ENCODE results near the gene CPT1A.

Gene CPT1A

DNA sequence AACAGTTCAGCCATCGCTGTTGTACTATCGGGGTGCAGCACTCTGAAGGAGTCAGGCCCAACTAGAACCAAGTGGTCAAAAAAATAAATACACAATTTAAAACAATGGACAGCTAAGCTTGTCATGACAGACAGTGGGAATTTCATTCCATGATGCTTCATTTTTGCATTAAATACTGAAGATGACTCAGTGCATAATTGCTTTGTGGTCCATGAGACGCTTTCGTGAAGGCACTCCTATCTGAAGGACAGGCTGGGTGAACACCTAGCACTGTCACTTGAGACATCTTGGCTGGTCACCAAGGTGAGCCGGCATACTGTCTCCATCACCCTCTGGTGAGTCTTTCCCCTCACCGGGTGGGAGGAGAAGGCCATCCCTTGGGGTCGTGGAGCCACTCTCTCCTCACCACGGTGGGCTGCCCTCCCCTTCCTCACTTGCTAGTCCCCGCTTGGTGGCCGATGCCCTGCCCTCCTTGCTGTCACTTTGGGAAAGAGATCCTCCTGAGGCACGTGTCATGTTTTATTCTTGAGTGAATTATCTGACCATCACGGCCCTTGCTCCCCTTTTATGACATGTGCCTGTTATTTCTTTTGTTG, 85.4 kb downstream of the CPT1A start:
- H3K4me3 ChIP-seq (ENCODE audit: low read depth, low read length), result no peak overlapping the region
- no peak for DNase-seq (ENCODE audit: low read depth)
- TF ChIP-seq, protein P1, sequence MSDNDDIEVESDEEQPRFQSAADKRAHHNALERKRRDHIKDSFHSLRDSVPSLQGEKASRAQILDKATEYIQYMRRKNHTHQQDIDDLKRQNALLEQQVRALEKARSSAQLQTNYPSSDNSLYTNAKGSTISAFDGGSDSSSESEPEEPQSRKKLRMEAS (IDR thresholded peaks at IDR 0.05; ENCODE audit: low read depth, low read length), result no peak
- TF ChIP-seq MYC (IDR thresholded peaks at IDR 0.05; ENCODE audit: low read depth, low read length) (no peak), POLR2A (IDR thresholded peaks at IDR 0.05; ENCODE audit: extremely low read depth, insufficient read length) (no peak)
- TF ChIP-seq, protein P2, sequence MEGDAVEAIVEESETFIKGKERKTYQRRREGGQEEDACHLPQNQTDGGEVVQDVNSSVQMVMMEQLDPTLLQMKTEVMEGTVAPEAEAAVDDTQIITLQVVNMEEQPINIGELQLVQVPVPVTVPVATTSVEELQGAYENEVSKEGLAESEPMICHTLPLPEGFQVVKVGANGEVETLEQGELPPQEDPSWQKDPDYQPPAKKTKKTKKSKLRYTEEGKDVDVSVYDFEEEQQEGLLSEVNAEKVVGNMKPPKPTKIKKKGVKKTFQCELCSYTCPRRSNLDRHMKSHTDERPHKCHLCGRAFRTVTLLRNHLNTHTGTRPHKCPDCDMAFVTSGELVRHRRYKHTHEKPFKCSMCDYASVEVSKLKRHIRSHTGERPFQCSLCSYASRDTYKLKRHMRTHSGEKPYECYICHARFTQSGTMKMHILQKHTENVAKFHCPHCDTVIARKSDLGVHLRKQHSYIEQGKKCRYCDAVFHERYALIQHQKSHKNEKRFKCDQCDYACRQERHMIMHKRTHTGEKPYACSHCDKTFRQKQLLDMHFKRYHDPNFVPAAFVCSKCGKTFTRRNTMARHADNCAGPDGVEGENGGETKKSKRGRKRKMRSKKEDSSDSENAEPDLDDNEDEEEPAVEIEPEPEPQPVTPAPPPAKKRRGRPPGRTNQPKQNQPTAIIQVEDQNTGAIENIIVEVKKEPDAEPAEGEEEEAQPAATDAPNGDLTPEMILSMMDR (IDR thresholded peaks at IDR 0.05; ENCODE audit: low read depth, low read length), result no peak

DNA sequence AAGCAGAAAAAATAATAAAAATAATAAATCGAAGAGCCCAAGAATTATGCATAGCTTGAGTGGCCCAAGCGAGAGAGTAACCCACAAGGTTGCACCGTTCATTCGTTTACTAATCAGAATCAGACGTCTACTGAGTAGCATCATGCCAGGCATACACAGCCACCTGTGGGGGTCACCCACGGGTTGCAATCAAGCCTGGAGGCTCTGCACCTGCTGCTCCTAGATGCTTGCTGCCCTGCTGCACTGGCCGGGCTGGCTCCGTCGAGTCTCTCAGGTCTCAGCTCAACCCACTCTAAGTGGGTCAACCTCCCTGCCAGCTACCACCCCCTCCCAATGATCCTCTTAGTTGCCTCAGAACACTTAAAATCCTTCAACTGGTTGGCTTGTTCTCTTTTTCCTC, 88.4 kb downstream of the CPT1A start:
- no peak overlapping the region for H3K4me3 ChIP-seq (ENCODE audit: low read depth, low read length)
- TF ChIP-seq, protein P2 (IDR thresholded peaks at IDR 0.05; ENCODE audit: low read depth, low read length), result no peak
- no peak for DNase-seq (ENCODE audit: low read depth)

DNA sequence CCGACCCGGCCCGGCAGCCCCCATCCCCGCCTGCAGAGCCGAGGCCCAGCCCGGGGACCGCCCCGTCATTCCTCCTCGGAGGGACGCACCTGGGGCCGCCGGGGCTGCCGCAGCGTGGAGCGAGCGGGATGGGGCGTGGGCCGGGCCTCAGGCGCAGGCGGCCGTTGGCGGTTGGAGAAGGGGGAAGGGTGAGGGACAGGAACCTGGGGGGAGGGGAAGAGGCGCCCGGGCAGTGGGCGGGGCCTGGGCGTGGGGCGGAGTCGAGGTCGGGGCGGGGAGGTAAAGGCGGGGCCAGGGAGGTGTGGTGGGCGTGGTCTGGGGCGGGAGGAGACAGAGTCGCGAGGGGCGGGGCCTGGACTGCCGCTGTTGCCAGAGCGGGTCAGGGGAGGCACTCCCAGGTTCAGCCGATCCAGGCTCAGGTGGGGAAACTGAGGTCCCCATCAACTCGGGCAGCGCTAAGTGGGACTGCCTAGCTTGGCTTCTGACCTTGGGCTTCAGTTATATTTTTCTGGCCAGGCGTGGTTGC, 90.3 kb downstream of the CPT1A start, which contains the start of gene TESMIN:
Gene TESMIN (minus strand): TSS at position 190 of the 526 bp plus-strand sequence. CDS start 860 bp downstream, outside the sequence.
- TF ChIP-seq, protein P1 (IDR thresholded peaks at IDR 0.05; ENCODE audit: low read depth, low read length), result peak; percentile 74
- TF ChIP-seq, protein P2 (IDR thresholded peaks at IDR 0.05; ENCODE audit: low read depth, low read length), result no peak
- TF ChIP-seq POLR2A (IDR thresholded peaks at IDR 0.05; ENCODE audit: extremely low read depth, insufficient read length) (peak; percentile 76), MYC (IDR thresholded peaks at IDR 0.05; ENCODE audit: low read depth, low read length) (peak; percentile 87; the same call in 1 of the 2 replicates)
- DNase-seq (ENCODE audit: low read depth), result peak; percentile 93
- H3K4me3 ChIP-seq (ENCODE audit: low read depth, low read length), result no peak within 1 kb of the TSS

DNA sequence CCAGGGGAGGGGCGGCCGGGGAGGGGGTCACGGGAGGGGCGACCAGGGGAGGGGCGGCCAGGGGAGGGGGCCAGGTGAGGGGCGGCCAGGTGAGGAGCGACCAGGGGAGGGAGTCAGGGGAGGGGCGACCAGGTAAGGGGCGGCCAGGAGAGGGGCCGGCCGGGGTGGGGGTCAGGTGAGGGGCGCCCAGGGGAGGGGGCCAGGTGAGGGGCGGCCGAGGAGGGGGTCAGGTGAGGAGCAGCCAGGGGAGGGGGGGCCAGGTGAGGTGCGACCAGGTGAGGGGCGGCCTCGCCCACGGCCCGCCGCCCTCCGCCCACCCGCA, 90.8 kb downstream of the CPT1A start:
- H3K4me3 ChIP-seq (ENCODE audit: low read depth, low read length), result no peak overlapping the region
- TF ChIP-seq, protein P1 (IDR thresholded peaks at IDR 0.05; ENCODE audit: low read depth, low read length), result no peak
- DNase-seq (ENCODE audit: low read depth), result no peak

DNA sequence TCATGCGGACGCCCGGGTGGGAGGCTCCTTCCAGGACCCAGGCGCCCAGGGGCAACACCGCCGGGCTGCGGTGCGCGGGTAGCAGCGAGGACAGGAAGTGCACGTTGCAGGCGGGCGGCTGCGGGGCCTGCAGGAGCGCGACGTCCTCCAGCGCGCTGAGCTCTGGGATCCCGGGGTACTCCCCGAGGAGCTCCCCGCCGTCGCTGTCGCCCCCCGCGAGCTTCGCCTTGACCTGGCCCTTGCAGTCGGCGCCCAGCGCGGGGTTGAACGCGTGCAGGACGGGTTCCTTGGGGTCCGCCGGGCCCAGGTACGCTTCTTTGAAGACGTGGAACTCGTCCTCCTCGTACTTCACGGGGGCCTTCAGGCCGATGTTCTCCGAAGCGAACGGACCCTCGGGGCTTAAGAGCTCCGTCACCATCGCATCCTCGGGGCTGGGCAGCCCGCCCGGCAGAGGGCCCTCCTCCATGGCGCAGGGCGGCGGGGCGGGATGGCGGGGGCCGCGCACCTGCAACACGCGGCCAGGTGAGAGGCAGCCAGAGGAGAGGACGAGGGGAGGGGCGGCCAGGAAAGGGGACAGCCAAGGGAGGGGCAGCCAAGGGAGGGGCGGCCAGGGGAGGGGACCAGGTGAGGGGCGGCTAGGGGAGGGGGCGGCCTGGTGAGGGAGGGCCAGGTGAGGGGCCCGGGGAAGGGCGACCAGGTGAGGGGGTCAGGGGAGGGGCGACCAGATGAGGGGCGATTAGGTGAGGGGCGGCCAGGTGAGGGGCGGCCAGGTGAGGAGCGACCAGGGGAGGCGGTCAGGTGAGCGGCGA, 91.3 kb downstream of the CPT1A start:
- TF ChIP-seq, protein P2 (IDR thresholded peaks at IDR 0.05; ENCODE audit: low read depth, low read length), result no peak
- H3K4me3 ChIP-seq (ENCODE audit: low read depth, low read length), result no peak overlapping the region
- no peak for DNase-seq (ENCODE audit: low read depth)

DNA sequence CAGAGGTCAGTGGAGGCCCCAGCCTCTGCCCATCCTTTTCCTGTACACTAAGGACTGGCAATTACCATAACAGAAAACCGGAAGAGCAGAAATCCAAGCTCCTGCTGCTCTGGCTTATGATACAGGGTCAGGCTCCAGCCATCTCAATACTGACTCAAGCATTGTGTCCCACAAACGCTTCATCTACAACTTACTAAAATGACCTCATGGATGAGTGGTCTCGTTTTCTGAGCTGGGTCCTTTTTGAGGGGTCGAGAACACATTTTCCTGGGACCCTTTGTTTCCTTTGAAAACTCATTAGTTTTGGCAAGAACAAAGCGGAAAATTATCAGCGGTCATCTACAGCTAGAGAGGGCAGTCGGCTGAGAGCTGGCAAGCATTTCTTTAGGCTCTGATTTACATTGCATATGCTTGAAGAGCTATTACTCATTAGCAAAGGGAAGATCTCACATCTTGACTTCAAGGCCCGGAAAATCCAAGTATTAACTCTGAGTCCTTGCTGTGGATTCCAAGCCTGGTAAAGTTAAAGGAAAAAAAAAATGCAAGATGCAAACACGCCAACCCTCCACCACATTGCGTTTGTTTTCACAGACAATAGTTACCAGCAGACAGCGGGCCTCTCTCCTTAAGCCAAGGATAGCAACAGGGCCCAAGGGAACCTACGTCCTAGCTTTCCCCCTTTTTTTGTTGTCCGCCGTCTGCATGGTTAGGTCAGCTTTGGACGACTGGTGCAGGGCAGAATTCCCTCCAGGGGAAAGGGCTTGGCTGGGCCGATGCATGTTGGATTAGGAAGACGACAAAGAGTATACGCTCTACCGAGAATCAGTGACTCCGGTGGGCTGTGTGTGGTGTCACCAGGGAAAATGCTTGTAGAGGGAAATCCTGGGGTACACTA, 92.2 kb downstream of the CPT1A start:
- no peak overlapping the region for H3K4me3 ChIP-seq (ENCODE audit: low read depth, low read length)
- TF ChIP-seq MYC (IDR thresholded peaks at IDR 0.05; ENCODE audit: low read depth, low read length) (no peak), POLR2A (IDR thresholded peaks at IDR 0.05; ENCODE audit: extremely low read depth, insufficient read length) (no peak)
- TF ChIP-seq, protein P1 (IDR thresholded peaks at IDR 0.05; ENCODE audit: low read depth, low read length), result no peak
- TF ChIP-seq, protein P2 (IDR thresholded peaks at IDR 0.05; ENCODE audit: low read depth, low read length), result no peak
- DNase-seq (ENCODE audit: low read depth), result peak; percentile 41
